Measurements from ENCODE around the gene RLBP1. TPM values are rescaled to one million over a fixed set of nuclear protein-coding genes. Genes with fewer than 3 reads are reported as not detected.

RLBP1 gene
- total and polyA plus RNA-seq, 2 of the 13 experiments (the other 11 are each of a cell fraction or from before 2014, with no cell fraction given): 0.07 TPM; not detected in 1

- no peak for TF ChIP-seq NFKB2 (CRISPR knock-in tag; IDR thresholded peaks at IDR 0.05; ENCODE audit: borderline replicate concordance)
- TF ChIP-seq PITX1 (CRISPR knock-in tag; IDR thresholded peaks at IDR 0.05): no peak
- no peak for TF ChIP-seq ZNF747 (CRISPR knock-in tag; IDR thresholded peaks at IDR 0.05; ENCODE audit: borderline replicate concordance)
- no peak for TF ChIP-seq ZNF574 (CRISPR knock-in tag; IDR thresholded peaks at IDR 0.05)
- no peak for TF ChIP-seq HNRNPK (IDR thresholded peaks at IDR 0.05; ENCODE audit: low read depth, low read length, poor library complexity, severe bottlenecking)
- TF ChIP-seq ZNF337 (CRISPR knock-in tag; IDR thresholded peaks at IDR 0.05; ENCODE audit: borderline replicate concordance, low read depth): no peak
- TF ChIP-seq ZMAT3 (CRISPR knock-in tag; conservative IDR thresholded peaks at IDR 0.05): no peak
- no peak for TF ChIP-seq NFIB (CRISPR knock-in tag; IDR thresholded peaks at IDR 0.05; ENCODE audit: borderline replicate concordance)
- TF ChIP-seq NR2C2 (CRISPR knock-in tag; IDR thresholded peaks at IDR 0.05; ENCODE audit: borderline replicate concordance): peak; percentile 34; the same call in 1 of the 2 replicates
- no peak for TF ChIP-seq ZKSCAN5 (CRISPR knock-in tag; IDR thresholded peaks at IDR 0.05)
- TF ChIP-seq BRF2 (CRISPR knock-in tag; IDR thresholded peaks at IDR 0.05): no peak
- peak; percentile 64; the same call in 1 of the 2 replicates for TF ChIP-seq ZNF609 (CRISPR knock-in tag; IDR thresholded peaks at IDR 0.05; ENCODE audit: borderline replicate concordance)
- no peak for TF ChIP-seq ZNF709 (CRISPR knock-in tag; IDR thresholded peaks at IDR 0.05)
- no peak for TF ChIP-seq ZNF619 (CRISPR knock-in tag; IDR thresholded peaks at IDR 0.05)
- TF ChIP-seq BCL6 (CRISPR knock-in tag; IDR thresholded peaks at IDR 0.05): peak; percentile 45; the same call in 1 of the 2 replicates
- TF ChIP-seq SPEN (CRISPR knock-in tag; IDR thresholded peaks at IDR 0.05; ENCODE audit: low read depth): no peak
- TF ChIP-seq GPBP1L1 (CRISPR knock-in tag; IDR thresholded peaks at IDR 0.05): no peak
- TF ChIP-seq MBNL3 (CRISPR knock-in tag; conservative IDR thresholded peaks at IDR 0.05): no peak
- TF ChIP-seq TEAD3 (CRISPR knock-in tag; optimal IDR thresholded peaks at IDR 0.05; ENCODE audit: borderline replicate concordance): no peak
- TF ChIP-seq ZNF296 (CRISPR knock-in tag; conservative IDR thresholded peaks at IDR 0.05): no peak
- peak; percentile 53 for TF ChIP-seq ZEB1 (IDR thresholded peaks at IDR 0.05; ENCODE audit: insufficient replicate concordance, low read depth)
These were observed 56.6 kb downstream of the RLBP1 start (continued) for GRCh38 chr15:89164712-89165211.

Measured in HepG2 (cell line).